CD4-positive, alpha-beta T cell treated with Interleukin-4 for 1 hour (primary cell): ENCODE data around the gene OR2T6.
"Not testable (repeated sequence)": the region's sequence is repeated elsewhere in the genome, so short reads cannot be mapped to it uniquely, and the experiment has no call there.

Experiments used
- DNase-seq, 2 donors: peaks; one replicate each; pipeline ENCODE4 v3.0.0-alpha.2; 2020 to 2022

The OR2T6 gene

GRCh38 chr1:248434913-248435312 is 59.4 kb downstream of the OR2T6 start:
- DNase-seq = not testable (repeated sequence)

- not testable (repeated sequence) for DNase-seq
Observed at GRCh38 chr1:248436303-248436702, 60.8 kb downstream of the OR2T6 start.

GRCh38 chr1:248438668-248439067 is 63.1 kb downstream of the OR2T6 start:
- DNase-seq = not testable (repeated sequence)

GRCh38 chr1:248439283-248439682 is 63.7 kb downstream of the OR2T6 start:
- DNase-seq = not testable (repeated sequence)
